Fibroblast of lung (primary cell): ENCODE data around the gene DDB1.

Experiments
- EZH2 ChIP-seq: IDR thresholded peaks from 2 replicates; pipeline ENCODE4 v1.5.1; 2012; ENCODE audit warnings: low read length, control low read depth, mild to moderate bottlenecking; ENCODE audit errors: missing control alignments
- TF ChIP-seq, protein P1 (sequence below), 2 donors: IDR thresholded peaks in 1 of 2; conservative IDR thresholded peaks in 1 of 2; 1 replicate in 1 of 2; 2 replicates in 1 of 2; pipeline ENCODE4 v1.5.1; 2011 to 2012; ENCODE audit warnings: low read length in 2 of 2, control low read depth in 1 of 2, inconsistent platforms in 1 of 2, low read depth in 1 of 2, mild to moderate bottlenecking in 1 of 2

DNA sequence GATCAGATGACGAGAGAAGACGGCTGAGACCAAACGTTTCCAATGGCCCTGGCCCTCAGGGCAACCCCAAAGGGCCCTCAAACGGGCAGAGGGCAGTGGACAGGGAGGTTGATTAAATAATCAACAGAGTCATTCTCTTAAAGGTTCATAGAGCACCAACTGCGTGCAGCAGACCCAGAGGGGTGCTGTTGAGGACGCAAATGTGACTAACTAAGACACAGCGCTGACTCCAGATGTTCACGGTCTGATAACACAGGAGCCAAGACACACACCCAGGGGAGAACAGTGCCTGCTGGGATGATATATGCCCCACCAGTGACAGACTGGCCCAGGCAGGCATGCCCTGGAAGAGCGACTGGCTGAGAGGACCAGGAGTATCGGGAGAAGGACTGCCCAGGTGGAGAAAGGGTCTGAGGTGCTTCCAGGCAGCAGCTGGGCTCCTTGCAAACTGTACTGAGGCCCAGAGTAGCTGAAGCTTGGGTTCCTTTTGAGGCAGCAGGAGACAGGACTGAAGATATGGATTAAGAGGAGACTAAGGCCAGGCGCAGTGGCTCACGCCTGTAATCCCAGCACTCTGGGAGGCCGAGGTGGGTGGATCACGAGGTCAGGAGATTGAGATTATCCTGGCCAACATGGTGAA, 45.4 kb downstream of the DDB1 start:
- TF ChIP-seq, protein P1, sequence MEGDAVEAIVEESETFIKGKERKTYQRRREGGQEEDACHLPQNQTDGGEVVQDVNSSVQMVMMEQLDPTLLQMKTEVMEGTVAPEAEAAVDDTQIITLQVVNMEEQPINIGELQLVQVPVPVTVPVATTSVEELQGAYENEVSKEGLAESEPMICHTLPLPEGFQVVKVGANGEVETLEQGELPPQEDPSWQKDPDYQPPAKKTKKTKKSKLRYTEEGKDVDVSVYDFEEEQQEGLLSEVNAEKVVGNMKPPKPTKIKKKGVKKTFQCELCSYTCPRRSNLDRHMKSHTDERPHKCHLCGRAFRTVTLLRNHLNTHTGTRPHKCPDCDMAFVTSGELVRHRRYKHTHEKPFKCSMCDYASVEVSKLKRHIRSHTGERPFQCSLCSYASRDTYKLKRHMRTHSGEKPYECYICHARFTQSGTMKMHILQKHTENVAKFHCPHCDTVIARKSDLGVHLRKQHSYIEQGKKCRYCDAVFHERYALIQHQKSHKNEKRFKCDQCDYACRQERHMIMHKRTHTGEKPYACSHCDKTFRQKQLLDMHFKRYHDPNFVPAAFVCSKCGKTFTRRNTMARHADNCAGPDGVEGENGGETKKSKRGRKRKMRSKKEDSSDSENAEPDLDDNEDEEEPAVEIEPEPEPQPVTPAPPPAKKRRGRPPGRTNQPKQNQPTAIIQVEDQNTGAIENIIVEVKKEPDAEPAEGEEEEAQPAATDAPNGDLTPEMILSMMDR (conservative IDR thresholded peaks at IDR 0.05 in 1 of 2, IDR thresholded peaks at IDR 0.05 in 1 of 2; ENCODE audit: low read depth in 1 of 2, low read length in 2 of 2): no peak
- no peak for TF ChIP-seq EZH2
